Stimulated activated CD8-positive, alpha-beta memory T cell treated with anti-CD3 and anti-CD28 coated beads, Interleukin-7, amount 100 ng/mL, for 4 hours (primary cell): ENCODE data around the gene GRIN3B.

Experiments
- DNase-seq, 2 donors: peaks; one replicate each; pipeline ENCODE4 v3.0.0-alpha.2; 2020; ENCODE audit warnings: low read depth in 2 of 2

GRIN3B gene

GRCh38 chr19:1041835-1042685 is 41.8 kb downstream of the GRIN3B start:
- DNase-seq, result no peak

- no peak for DNase-seq
These were observed 42.7 kb downstream of the GRIN3B start for GRCh38 chr19:1042689-1043511.

GRCh38 chr19:1045247-1045603 is 45.0 kb downstream of the GRIN3B start:
- no peak for DNase-seq

GRCh38 chr19:1046117-1046626 is 46.0 kb downstream of the GRIN3B start:
- DNase-seq, result no peak

GRCh38 chr19:1046836-1047695 is 46.8 kb downstream of the GRIN3B start:
- DNase-seq, result no peak

- no peak for DNase-seq
These were observed 47.5 kb downstream of the GRIN3B start for GRCh38 chr19:1047696-1048147.

GRCh38 chr19:1049106-1049505 is 48.9 kb downstream of the GRIN3B start:
- no peak for DNase-seq

GRCh38 chr19:1049800-1050199 is 49.6 kb downstream of the GRIN3B start:
- DNase-seq, result no peak

GRCh38 chr19:1050989-1051788 is 51.0 kb downstream of the GRIN3B start:
- no peak for DNase-seq

GRCh38 chr19:1051791-1052190 is 51.6 kb downstream of the GRIN3B start:
- no peak for DNase-seq

- no peak for DNase-seq
These were observed 52.2 kb downstream of the GRIN3B start for GRCh38 chr19:1052349-1052975.

GRCh38 chr19:1053176-1054101 is 53.2 kb downstream of the GRIN3B start:
- no peak for DNase-seq

GRCh38 chr19:1054102-1055027 is 54.1 kb downstream of the GRIN3B start:
- no peak for DNase-seq

GRCh38 chr19:1055028-1055425 is 54.8 kb downstream of the GRIN3B start:
- DNase-seq, result no peak

- DNase-seq, result no peak
These were observed 55.8 kb downstream of the GRIN3B start for GRCh38 chr19:1055886-1056620.

- no peak for DNase-seq
These were observed 57.1 kb downstream of the GRIN3B start for GRCh38 chr19:1057176-1057855.

GRCh38 chr19:1058112-1058511 is 57.9 kb downstream of the GRIN3B start:
- no peak for DNase-seq
